Measurements from ENCODE around the gene CFAP161.

DNA sequence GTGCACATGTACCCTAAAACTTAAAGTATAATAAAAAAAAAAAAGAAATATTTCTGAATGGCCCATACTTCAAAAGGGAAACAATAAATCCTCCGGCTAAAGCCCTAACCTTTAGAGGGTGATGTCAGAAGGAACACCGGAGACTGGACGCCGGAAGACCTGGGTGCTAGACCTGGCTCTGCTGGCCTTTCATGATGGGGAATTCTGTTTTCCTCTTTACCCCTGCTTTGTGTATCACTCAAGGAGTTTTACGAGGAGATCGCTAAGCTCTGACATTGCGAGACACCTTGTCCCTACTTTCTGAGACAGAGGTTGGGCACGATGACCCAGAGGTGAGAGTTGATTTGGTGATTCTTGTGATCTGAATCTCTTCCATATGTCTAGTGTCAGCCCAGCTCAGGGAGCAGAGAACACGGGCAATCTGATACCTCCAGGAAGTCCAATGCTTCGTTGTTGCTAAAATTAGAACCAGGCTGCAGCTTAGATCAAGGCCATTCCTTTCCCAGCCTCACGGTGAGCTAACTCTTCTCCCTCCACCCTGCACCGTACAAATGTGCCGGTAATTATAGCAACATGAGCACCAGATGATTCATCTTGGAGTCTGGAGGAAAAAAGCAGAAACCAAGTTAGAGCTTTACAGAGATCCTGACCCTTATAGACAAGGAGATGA is 42.0 kb upstream of the CFAP161 start:
- TF ChIP-seq CTCF (IDR thresholded peaks at IDR 0.05) (peak in 1 of 6 experiments; percentile 2), POLR2A (IDR thresholded peaks at IDR 0.05) (peak in 1 of 2 donors; percentile 41)
